ENCODE measurements around the gene ITPRIPL2.

Gene ITPRIPL2

GRCh38 chr16:19145010-19145409 lies 31.2 kb downstream of the ITPRIPL2 start:
- no peak for DNase-seq

- no peak for DNase-seq
These were observed 33.4 kb downstream of the ITPRIPL2 start for GRCh38 chr16:19147126-19147525.

GRCh38 chr16:19147627-19148026 lies 33.9 kb downstream of the ITPRIPL2 start:
- no peak for DNase-seq

GRCh38 chr16:19148189-19148588 lies 34.4 kb downstream of the ITPRIPL2 start:
- no peak for DNase-seq

- no peak for DNase-seq
These were observed 37.5 kb downstream of the ITPRIPL2 start for GRCh38 chr16:19151310-19151709.

GRCh38 chr16:19152042-19152441 lies 38.3 kb downstream of the ITPRIPL2 start:
- no peak for DNase-seq

- DNase-seq = no peak
These were observed 40.1 kb downstream of the ITPRIPL2 start for GRCh38 chr16:19153876-19154275.

GRCh38 chr16:19162085-19162484 lies 48.3 kb downstream of the ITPRIPL2 start:
- no peak for DNase-seq

- DNase-seq = no peak
These were observed 49.5 kb downstream of the ITPRIPL2 start for GRCh38 chr16:19163215-19163614.

- DNase-seq = no peak
These were observed 50.5 kb downstream of the ITPRIPL2 start for GRCh38 chr16:19164285-19164684.

GRCh38 chr16:19165101-19165500 lies 51.3 kb downstream of the ITPRIPL2 start:
- DNase-seq = no peak

- DNase-seq = no peak
These were observed 52.7 kb downstream of the ITPRIPL2 start for GRCh38 chr16:19166500-19166899.

GRCh38 chr16:19167710-19168370 lies 54.1 kb downstream of the ITPRIPL2 start, which contains the start of gene SYT17:
TSS of gene SYT17 (plus strand) at chr16:19168240. CDS start at chr16:19168647, 407 bp downstream.
- peak; percentile 47 for DNase-seq

- no peak for DNase-seq
These were observed 54.8 kb downstream of the ITPRIPL2 start for GRCh38 chr16:19168371-19169081.

GRCh38 chr16:19169082-19169639 lies 55.4 kb downstream of the ITPRIPL2 start:
- DNase-seq = no peak

- DNase-seq = no peak
These were observed 56.4 kb downstream of the ITPRIPL2 start for GRCh38 chr16:19170043-19170655.

All from MV-4-11 (cell line).